Measurements from ENCODE around the gene DDX39A.

DNA sequence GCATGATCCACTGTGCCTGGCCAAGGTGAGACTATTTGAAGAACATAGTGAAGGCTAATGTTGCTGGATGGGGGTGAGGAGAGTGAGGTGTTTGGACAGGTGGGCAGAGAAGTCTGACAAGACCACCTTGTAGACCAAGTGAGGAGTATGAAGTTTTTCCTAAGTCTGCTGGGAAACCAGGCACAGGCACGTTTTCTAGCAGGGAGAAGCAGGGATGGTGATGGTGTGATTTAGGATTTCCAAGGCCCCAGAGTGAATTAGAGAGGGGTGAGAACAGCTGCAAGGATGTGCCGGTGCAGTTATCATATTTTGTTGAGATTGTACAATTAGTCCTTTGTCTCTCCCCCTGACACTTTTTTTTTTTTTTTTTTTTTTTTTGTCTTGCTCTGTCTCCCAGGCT, 8.3 kb upstream of the DDX39A start:
- TF ChIP-seq POLR2AphosphoS5 (IDR thresholded peaks at IDR 0.05; ENCODE audit: low read depth, low read length) (no peak), POLR2A (IDR thresholded peaks at IDR 0.05; ENCODE audit: low read depth, low read length) (no peak), TAF1 (IDR thresholded peaks at IDR 0.05; ENCODE audit: borderline replicate concordance, low read depth, low read length) (no peak)
